Chondrocyte (in vitro differentiated cells): ENCODE results near the gene TMEM91. TPM values are rescaled to one million over a fixed set of nuclear protein-coding genes. Genes with fewer than 3 reads are reported as not detected.
"Not testable (repeated sequence)": the region's sequence is repeated elsewhere in the genome, so short reads cannot be mapped to it uniquely, and the experiment has no call there.

Experiments used
- DNase-seq: peaks from one replicate; pipeline ENCODE4 v3.0.0; 2021; ENCODE audit warnings: mixed read lengths, low spot score
- H3K27ac Mint-ChIP-seq: one replicate; pipeline ENCODE4 v1.8.0; 2021; ENCODE audit warnings: mild to moderate bottlenecking, moderate library complexity, mixed read lengths; ENCODE audit not compliant: unreplicated experiment
- H3K27me3 Mint-ChIP-seq: 2 replicates; pipeline ENCODE4 v1.8.0; 2021; ENCODE audit warnings: low read depth, mixed read lengths
- H3K36me3 Mint-ChIP-seq: 2 replicates; pipeline ENCODE4 v1.8.0; 2021; ENCODE audit warnings: low read depth, mixed read lengths
- H3K4me1 Mint-ChIP-seq: 2 replicates; pipeline ENCODE4 v1.8.0; 2021; ENCODE audit warnings: low read depth, mild to moderate bottlenecking, mixed read lengths
- H3K4me3 Mint-ChIP-seq: one replicate; pipeline ENCODE4 v1.8.0; 2021; ENCODE audit warnings: mild to moderate bottlenecking, moderate library complexity, mixed read lengths; ENCODE audit not compliant: unreplicated experiment
- H3K9me3 Mint-ChIP-seq: 2 replicates; pipeline ENCODE4 v1.8.0; 2021; ENCODE audit warnings: low read depth, mixed read lengths
- CTCF ChIP-seq: fragments of 200-600 bp; sonication (generic); IDR thresholded peaks from 2 replicates; pipeline ENCODE4 v1.5.0; 2021; ENCODE audit warnings: antibody characterized with exemption, mild to moderate bottlenecking, moderate library complexity
- total RNA-seq: library from RNA; stranded (reverse); gene quantifications from 3 replicates; pipeline ENCODE4 v1.2.1, GENCODE V29; 2021

Gene TMEM91
- total RNA-seq, 1 donor from 2014 or later: 4.8 TPM

- TF ChIP-seq CTCF: no peak
- H3K27me3 Mint-ChIP-seq: no peaks in the 10 kb centered on the region
- no peak overlapping the region for H3K4me3 Mint-ChIP-seq
- DNase-seq: no peak
- H3K9me3 Mint-ChIP-seq: no peaks in the 10 kb centered on the region
- no peak overlapping the region for H3K27ac Mint-ChIP-seq
- no peaks in the 10 kb centered on the region for H3K36me3 Mint-ChIP-seq
- H3K4me1 Mint-ChIP-seq: peaks cover 21% of the 10 kb centered on the region
Observed at GRCh38 chr19:41402010-41402409, 25.7 kb downstream of the TMEM91 start.

- TF ChIP-seq CTCF: no peak
- peaks cover 15% of the 10 kb centered on the region for H3K4me1 Mint-ChIP-seq
- no peak overlapping the region for H3K4me3 Mint-ChIP-seq
- no peak overlapping the region for H3K27ac Mint-ChIP-seq
- no peaks in the 10 kb centered on the region for H3K9me3 Mint-ChIP-seq
- DNase-seq: no peak
- no peaks in the 10 kb centered on the region for H3K27me3 Mint-ChIP-seq
- H3K36me3 Mint-ChIP-seq: no peaks in the 10 kb centered on the region
Observed at GRCh38 chr19:41403181-41403970, 27.0 kb downstream of the TMEM91 start.

GRCh38 chr19:41405776-41406175 is 29.4 kb downstream of the TMEM91 start:
- H3K27me3 Mint-ChIP-seq: no peaks in the 10 kb centered on the region
- no peak overlapping the region for H3K4me3 Mint-ChIP-seq
- no peak overlapping the region for H3K27ac Mint-ChIP-seq
- no peaks in the 10 kb centered on the region for H3K9me3 Mint-ChIP-seq
- no peaks in the 10 kb centered on the region for H3K36me3 Mint-ChIP-seq
- peaks cover 10% of the 10 kb centered on the region for H3K4me1 Mint-ChIP-seq
- no peak for TF ChIP-seq CTCF
- no peak for DNase-seq

- H3K27ac Mint-ChIP-seq: no peak overlapping the region
- peaks cover 10% of the 10 kb centered on the region for H3K4me1 Mint-ChIP-seq
- no peaks in the 10 kb centered on the region for H3K27me3 Mint-ChIP-seq
Observed at GRCh38 chr19:41407271-41407670, 30.9 kb downstream of the TMEM91 start.

GRCh38 chr19:41408256-41408655 is 31.9 kb downstream of the TMEM91 start:
- peaks cover 3% of the 10 kb centered on the region for H3K36me3 Mint-ChIP-seq
- H3K4me3 Mint-ChIP-seq: no peak overlapping the region
- H3K27ac Mint-ChIP-seq: no peak overlapping the region
- H3K27me3 Mint-ChIP-seq: no peaks in the 10 kb centered on the region
- no peak for DNase-seq
- no peaks in the 10 kb centered on the region for H3K9me3 Mint-ChIP-seq
- no peak for TF ChIP-seq CTCF
- H3K4me1 Mint-ChIP-seq: peaks cover 10% of the 10 kb centered on the region

More at GRCh38 chr19:41407271-41407670, 30.9 kb downstream of the TMEM91 start:
- Mint-ChIP-seq H3K36me3 (peaks cover 3% of the 10 kb centered on the region), H3K9me3 (no peaks in the 10 kb centered on the region), H3K4me3 (no peak overlapping the region)
- TF ChIP-seq CTCF: no peak
- DNase-seq: no peak

GRCh38 chr19:41408846-41409245 is 32.5 kb downstream of the TMEM91 start:
- not testable (repeated sequence) for H3K4me1 Mint-ChIP-seq, H3K4me3 Mint-ChIP-seq, H3K27ac Mint-ChIP-seq, DNase-seq, H3K9me3 Mint-ChIP-seq, H3K27me3 Mint-ChIP-seq, H3K36me3 Mint-ChIP-seq
